ENCODE results near the gene ZNF83.
A peak's percentile ranks its signal among the peaks of the same experiment; 100 is the strongest.
"Not testable (repeated sequence)": the region's sequence is repeated elsewhere in the genome, so short reads cannot be mapped to it uniquely, and the experiment has no call there.

ZNF83 gene

GRCh38 chr19:52603558-52604207 lies 34.5 kb downstream of the ZNF83 start:
- Histone ChIP-seq H3K27me3 (ENCODE audit: insufficient read depth, low read length) (no peaks in the 10 kb centered on the region), H3K79me2 (ENCODE audit: insufficient read depth, low read length) (no peaks in the 10 kb centered on the region), H3K4me3 (ENCODE audit: low read depth, low read length, poor library complexity, severe bottlenecking) (no peak overlapping the region), H3K27ac (ENCODE audit: low read depth, low read length, poor library complexity, severe bottlenecking) (no peak overlapping the region), H3K9me2 (ENCODE audit: low read depth, low read length) (no peaks in the 10 kb centered on the region), H3K9me3 (ENCODE audit: low read length) (peaks cover 10% of the 10 kb centered on the region; the same call in 1 of the 2 replicates), H3K9ac (ENCODE audit: low read length) (no peak overlapping the region), H4K20me1 (ENCODE audit: insufficient read depth, low read length) (no peaks in the 10 kb centered on the region), H3K4me2 (ENCODE audit: low read length) (no peak overlapping the region), H3K4me1 (ENCODE audit: insufficient read depth, low read length, severe bottlenecking) (peaks cover 15% of the 10 kb centered on the region), H3K36me3 (ENCODE audit: insufficient read depth, low read length) (peaks cover 24% of the 10 kb centered on the region), H3F3A (ENCODE audit: insufficient read depth, low read length) (0 out of 2 replicates have a peak, but pooled peaks cover 4% of the 10 kb centered on the region), H2AFZ (ENCODE audit: low read length) (no peak overlapping the region)
- TF ChIP-seq CTCF (IDR thresholded peaks at IDR 0.05; ENCODE audit: low read length), result no peak
- TF ChIP-seq EZH2 (IDR thresholded peaks at IDR 0.05; ENCODE audit: borderline replicate concordance, low read length), result no peak

GRCh38 chr19:52602941-52603340 lies 35.2 kb downstream of the ZNF83 start:
- Histone ChIP-seq H3K9me3 (ENCODE audit: low read length) (peaks cover 10% of the 10 kb centered on the region; the same call in 1 of the 2 replicates), H3K4me3 (ENCODE audit: low read depth, low read length, poor library complexity, severe bottlenecking) (no peak overlapping the region), H2AFZ (ENCODE audit: low read length) (no peak overlapping the region), H3K4me1 (ENCODE audit: insufficient read depth, low read length, severe bottlenecking) (peaks cover 15% of the 10 kb centered on the region), H3K9ac (ENCODE audit: low read length) (no peak overlapping the region), H3K79me2 (ENCODE audit: insufficient read depth, low read length) (no peaks in the 10 kb centered on the region), H3K9me2 (ENCODE audit: low read depth, low read length) (no peaks in the 10 kb centered on the region), H3F3A (ENCODE audit: insufficient read depth, low read length) (0 out of 2 replicates have a peak, but pooled peaks cover 4% of the 10 kb centered on the region), H3K36me3 (ENCODE audit: insufficient read depth, low read length) (peaks cover 23% of the 10 kb centered on the region), H3K27me3 (ENCODE audit: insufficient read depth, low read length) (no peaks in the 10 kb centered on the region), H3K27ac (ENCODE audit: low read depth, low read length, poor library complexity, severe bottlenecking) (no peak overlapping the region), H4K20me1 (ENCODE audit: insufficient read depth, low read length) (no peaks in the 10 kb centered on the region), H3K4me2 (ENCODE audit: low read length) (no peak overlapping the region)
- no peak for TF ChIP-seq CTCF (IDR thresholded peaks at IDR 0.05; ENCODE audit: low read length)
- TF ChIP-seq EZH2 (IDR thresholded peaks at IDR 0.05; ENCODE audit: borderline replicate concordance, low read length), result no peak

DNA sequence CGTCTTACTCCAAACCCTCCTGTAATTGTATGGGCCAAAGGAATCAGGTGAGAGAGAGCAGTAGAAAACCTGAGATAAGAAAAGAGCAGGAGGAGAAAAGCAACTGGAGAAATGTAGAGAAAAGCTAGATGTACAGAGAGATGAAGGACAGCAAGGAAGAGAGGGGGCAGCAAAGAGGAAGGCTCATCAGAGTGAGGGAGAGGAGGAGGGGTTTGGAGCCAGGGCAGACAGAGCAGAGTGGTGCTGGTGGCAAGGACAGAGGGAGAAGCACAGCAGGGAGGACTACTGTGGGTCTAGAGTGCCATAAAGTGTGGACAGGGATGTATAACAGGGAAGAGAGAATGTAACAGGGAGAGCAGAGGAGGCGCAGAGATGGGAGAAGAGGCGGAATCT lies 36.2 kb downstream of the ZNF83 start:
- H3F3A ChIP-seq (ENCODE audit: insufficient read depth, low read length); H3K9me2 ChIP-seq (ENCODE audit: low read depth, low read length); H3K27ac ChIP-seq (ENCODE audit: low read depth, low read length, poor library complexity, severe bottlenecking); H4K20me1 ChIP-seq (ENCODE audit: insufficient read depth, low read length); H3K79me2 ChIP-seq (ENCODE audit: insufficient read depth, low read length); H3K27me3 ChIP-seq (ENCODE audit: insufficient read depth, low read length); H2AFZ ChIP-seq (ENCODE audit: low read length): not testable (repeated sequence)
- peak overlapping the region; percentile 79 for H3K9ac ChIP-seq (ENCODE audit: low read length)
- H3K4me2 ChIP-seq (ENCODE audit: low read length), result peak overlapping the region; percentile 88
- H3K4me1 ChIP-seq (ENCODE audit: insufficient read depth, low read length, severe bottlenecking), result peaks cover 15% of the 10 kb centered on the region
- peaks cover 11% of the 10 kb centered on the region; the same call in 1 of the 2 replicates for H3K9me3 ChIP-seq (ENCODE audit: low read length)
- H3K36me3 ChIP-seq (ENCODE audit: insufficient read depth, low read length), result peaks cover 23% of the 10 kb centered on the region
- peak overlapping the region; percentile 77 for H3K4me3 ChIP-seq (ENCODE audit: low read depth, low read length, poor library complexity, severe bottlenecking)
